GM19438 (cell line): ENCODE data around the gene CDC42BPG.
"Not testable (repeated sequence)": the region's sequence is repeated elsewhere in the genome, so short reads cannot be mapped to it uniquely, and the experiment has no call there.

Source experiments
- ATAC-seq: cut with Tn5 transposase; IDR thresholded peaks from one replicate; pipeline ENCODE4 v1.9.1; 2021; ENCODE audit warnings: low read depth; ENCODE audit not compliant: unreplicated experiment

Gene CDC42BPG

GRCh38 chr11:64836448-64837072 lies 7.9 kb downstream of the CDC42BPG start:
- no peak for ATAC-seq

DNA sequence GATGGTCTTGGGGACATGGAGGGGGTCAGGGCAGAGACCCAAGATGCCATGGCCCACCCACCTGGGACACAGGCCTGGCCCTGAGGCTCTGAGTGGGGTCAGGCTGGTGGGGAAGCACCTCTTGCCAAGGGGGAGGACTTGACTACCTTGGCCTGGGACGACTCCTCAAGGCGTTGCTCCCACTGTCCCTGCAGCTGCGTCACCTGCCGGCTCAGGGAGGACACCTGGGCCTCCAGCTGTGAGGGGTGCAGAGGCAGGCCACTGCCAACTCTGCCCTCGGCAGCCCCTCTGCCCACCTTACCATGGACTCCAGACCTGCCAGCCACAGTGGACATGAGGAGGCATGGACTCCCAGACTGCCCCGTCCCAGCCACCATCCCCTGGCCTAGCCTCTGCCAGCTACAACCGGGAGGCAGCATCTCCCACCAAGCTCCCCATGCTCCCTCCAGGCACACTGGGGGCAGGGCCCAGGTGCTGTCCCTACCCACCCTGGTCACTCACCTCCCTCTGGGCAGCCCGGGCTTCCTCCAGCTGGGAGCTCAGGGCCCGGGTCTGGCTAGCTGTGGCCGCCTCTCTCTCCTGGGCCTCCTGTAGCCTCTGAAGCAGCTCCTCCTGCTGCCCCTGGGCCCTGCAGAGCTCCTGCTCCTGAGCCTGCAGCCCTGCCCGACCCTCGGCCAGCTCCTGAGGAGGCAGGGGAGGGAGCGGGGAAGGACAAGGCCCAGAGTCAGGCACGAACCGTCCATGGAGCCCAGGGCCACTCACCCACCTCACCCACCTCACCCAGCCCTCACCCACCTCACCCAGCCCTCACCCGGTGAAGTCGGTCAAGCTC lies 8.6 kb downstream of the CDC42BPG start:
- ATAC-seq, result no peak

DNA sequence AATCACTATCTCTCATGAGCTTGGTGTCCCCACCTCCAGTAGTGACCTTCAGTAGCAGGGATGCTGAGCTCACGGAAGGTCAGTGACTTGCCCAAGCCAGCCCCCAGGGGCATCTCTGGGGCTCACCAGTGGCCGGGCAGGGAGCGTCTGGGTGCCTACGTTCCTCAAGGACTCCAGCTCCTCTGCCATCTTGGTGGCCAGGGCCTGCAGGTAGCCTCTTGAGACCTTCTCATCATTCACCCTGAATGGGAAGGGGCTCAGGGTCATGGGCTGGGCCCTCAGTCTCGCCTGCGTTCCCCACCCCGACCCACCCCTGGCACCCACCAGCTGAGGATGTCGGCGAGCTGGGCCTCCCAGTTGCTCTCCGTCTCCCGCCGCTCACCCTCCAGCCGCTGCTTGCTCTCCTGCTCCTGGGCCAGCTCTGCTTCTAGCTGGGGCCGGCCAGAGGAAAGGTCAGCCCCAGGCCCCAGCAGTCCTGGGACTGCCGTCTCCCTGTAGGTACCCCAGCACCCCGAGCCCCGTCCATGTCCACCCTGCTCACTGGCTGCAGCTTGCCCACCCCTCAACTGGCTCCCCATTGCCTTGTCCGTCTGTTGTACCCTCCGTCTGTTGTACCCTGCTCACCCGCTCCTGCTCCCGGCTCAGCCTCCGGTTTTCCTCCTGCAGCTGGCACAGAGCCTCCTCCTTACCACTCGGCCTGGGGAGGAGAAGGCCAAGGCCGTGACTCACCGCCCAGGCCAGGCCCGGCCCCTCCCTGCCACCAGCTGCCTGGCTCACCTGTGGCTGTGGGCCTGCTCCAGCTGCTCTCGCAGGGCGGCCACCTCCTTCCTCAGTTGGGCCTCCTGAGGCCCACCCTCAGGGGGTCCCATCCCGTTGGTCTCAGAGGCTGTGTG lies 9.5 kb downstream of the CDC42BPG start:
- no peak for ATAC-seq

- ATAC-seq, result no peak
Observed at GRCh38 chr11:64834031-64834722, 10.3 kb downstream of the CDC42BPG start.

- no peak for ATAC-seq
Observed at GRCh38 chr11:64833509-64833908, 10.9 kb downstream of the CDC42BPG start.

- ATAC-seq, result no peak
Observed at GRCh38 chr11:64833198-64833502, 11.3 kb downstream of the CDC42BPG start.

DNA sequence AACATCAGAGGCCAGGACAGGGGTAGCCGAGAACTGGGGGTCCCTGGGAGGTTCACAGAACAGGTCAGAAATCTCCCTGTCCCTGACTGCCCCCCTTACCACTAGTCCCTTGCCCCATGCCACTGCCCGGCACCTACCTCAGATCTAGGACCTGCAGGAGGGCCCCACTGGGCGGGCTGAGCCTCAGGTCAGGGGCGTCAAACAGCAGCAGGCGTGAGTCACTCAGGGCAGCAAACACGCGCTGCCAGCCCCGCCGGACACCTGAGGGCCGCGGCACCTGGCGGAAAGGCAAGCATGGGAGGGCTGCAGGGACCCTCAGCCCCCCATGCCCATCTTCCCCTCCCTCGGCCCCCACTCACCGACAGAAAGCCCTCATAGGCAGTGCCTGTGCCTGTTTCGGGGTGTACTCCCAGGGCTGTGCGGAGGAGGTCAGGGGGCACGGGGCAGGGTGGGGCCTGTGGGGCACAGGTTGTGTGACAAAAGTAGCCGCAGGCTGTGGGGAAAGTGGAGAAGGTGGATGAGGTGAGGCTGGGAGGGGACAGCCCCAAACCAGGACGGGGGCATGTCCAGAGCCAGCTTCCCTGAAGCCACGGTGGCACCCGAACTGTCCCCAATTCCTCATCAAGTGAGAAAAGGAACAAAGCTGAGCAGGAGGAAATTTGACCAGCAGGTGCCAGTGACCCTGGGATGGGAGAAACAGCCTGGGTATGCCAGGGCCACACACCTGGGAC lies 11.8 kb downstream of the CDC42BPG start:
- ATAC-seq, result no peak

GRCh38 chr11:64831411-64831891 lies 13.0 kb downstream of the CDC42BPG start:
- no peak for ATAC-seq

- no peak for ATAC-seq
Observed at GRCh38 chr11:64829536-64830251, 14.8 kb downstream of the CDC42BPG start.

- ATAC-seq, result no peak
Observed at GRCh38 chr11:64827451-64827839, 17.0 kb downstream of the CDC42BPG start.

GRCh38 chr11:64826578-64827450 lies 17.6 kb downstream of the CDC42BPG start:
- no peak for ATAC-seq

GRCh38 chr11:64826062-64826461 lies 18.4 kb downstream of the CDC42BPG start:
- ATAC-seq, result no peak

GRCh38 chr11:64823568-64824119 lies 20.8 kb downstream of the CDC42BPG start:
- no peak for ATAC-seq

GRCh38 chr11:64817476-64817875 lies 27.0 kb downstream of the CDC42BPG start:
- no peak for ATAC-seq

GRCh38 chr11:64815433-64815832 lies 29.0 kb downstream of the CDC42BPG start:
- ATAC-seq, result not testable (repeated sequence)

DNA sequence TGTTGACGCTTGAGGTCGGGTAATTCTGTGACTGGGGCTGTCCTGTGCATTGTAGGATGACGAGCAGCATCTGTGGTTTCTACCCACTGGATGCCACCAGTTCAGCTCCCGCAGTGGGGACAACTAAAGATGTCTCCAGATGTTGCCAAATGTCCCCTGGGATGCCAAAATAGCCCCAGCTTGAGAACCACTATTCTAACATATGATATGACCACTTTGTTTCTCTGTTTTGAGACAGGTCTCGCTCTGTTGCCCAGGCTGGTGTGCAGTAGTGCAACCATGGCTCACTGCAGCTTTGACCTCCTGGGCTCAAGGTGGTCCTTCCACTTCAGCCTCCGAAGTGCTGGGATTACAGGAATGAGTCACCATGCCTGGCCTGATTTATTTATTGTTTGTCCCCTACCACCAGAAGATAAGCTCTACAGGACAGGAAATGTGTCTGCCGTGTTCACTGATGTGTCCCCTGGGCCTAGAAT lies 29.7 kb downstream of the CDC42BPG start:
- peak; percentile 59 for ATAC-seq

GRCh38 chr11:64813826-64814225 lies 30.6 kb downstream of the CDC42BPG start:
- ATAC-seq, result no peak

- peak; percentile 6 for ATAC-seq
Observed at GRCh38 chr11:64810891-64811272, 33.6 kb downstream of the CDC42BPG start.
